ENCODE results near the gene TNIP3.
"Not testable (repeated sequence)": the region's sequence is repeated elsewhere in the genome, so short reads cannot be mapped to it uniquely, and the experiment has no call there.

TNIP3 gene, protein sequence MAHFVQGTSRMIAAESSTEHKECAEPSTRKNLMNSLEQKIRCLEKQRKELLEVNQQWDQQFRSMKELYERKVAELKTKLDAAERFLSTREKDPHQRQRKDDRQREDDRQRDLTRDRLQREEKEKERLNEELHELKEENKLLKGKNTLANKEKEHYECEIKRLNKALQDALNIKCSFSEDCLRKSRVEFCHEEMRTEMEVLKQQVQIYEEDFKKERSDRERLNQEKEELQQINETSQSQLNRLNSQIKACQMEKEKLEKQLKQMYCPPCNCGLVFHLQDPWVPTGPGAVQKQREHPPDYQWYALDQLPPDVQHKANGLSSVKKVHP

DNA sequence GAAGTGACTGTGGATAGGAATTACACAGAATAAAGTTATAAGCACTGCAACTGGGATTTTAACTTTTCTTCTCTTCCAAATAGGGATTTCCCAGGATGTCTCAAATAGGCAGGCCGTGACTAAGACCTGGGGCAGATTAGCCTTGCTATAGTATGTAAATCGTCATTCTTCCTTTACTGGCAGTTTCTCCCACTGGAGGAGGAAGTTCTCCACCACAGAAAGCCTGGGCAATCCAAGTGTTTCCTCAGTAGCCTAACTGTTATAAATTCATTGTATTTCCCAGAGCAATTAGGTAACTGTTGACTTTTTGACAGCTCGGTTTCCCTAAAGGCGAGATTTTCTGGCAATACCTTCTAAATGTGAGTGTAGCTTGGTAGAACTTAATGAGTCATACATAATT, at the start of gene TNIP3:
TNIP3 (minus strand) TSS at position 31 of the 400 bp plus-strand sequence. CDS start 196 bp downstream, outside the sequence.
- no peak for DNase-seq

DNA sequence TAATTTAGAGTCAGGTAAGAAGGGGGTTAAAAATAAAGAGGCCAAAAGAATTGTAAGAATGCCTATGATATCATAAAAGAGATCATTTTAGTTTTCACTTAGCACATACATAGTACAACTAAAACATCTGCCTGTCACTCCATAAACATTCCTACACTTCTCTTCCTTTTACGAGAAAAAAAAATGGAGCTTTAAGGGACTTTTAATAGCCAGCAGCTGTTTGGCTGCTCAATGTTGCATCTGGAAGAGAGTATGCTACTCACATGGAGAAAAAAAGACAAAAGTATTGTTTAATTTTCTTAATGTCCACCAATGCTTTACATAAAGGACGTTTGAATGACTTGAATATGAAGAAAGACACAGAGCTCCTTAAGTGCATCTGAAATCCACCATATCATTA, 48.7 kb upstream of the TNIP3 start:
- DNase-seq, result no peak

DNA sequence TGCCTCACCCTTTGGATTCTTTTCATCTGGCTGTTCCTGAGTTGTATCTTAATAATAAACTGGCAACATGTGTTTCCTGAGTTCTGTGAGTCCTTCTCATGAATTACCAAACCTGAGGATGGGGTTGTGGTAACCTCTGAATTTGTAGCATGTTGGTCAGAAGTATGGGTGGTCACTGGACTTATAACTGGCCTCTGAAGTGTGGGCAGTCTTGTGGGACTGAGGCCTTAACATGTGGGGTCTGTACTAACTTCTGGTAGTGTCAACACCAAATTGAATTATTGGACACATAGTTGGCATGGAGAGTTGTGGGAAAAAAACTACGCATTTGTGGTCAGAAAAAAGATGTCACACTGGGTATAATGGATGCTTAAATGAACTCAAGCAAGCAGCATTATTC, 45.0 kb upstream of the TNIP3 start:
- no peak for DNase-seq

DNA sequence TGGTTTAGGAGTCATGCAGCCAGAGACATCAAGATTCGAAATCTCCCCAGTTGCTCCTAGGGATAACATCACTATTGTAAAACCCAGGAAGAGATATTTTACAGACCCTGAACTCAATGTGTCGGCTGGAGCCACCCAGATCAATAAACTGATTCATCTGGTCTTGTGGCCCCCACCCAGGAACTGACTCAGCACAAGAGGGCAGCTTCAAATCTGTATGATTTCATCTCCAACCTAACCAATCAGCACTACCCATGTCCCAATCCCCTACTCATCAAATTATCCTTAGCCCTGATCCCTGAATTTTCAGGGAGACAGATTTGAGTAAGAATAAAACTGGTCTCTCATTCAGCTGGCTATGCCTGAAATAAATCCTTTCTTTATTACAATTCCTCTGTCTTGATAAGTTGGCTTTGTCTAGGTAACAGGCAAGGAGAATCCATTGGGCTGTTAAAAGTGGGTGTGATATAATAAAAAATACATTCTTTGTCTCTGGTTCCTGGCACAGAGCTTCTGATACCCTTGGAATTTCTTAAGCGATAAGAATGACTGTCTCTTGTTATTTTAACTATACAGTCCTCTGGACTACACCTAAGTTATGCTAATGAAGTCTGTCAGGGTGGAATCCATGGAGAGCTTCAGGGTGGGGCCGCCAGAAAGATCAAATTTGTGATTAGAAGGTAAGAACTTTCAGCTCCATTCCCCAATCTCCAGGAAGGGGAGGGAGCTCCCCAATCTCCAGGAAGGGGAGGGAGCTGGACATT, 44.3 kb upstream of the TNIP3 start:
- no peak for DNase-seq

DNA sequence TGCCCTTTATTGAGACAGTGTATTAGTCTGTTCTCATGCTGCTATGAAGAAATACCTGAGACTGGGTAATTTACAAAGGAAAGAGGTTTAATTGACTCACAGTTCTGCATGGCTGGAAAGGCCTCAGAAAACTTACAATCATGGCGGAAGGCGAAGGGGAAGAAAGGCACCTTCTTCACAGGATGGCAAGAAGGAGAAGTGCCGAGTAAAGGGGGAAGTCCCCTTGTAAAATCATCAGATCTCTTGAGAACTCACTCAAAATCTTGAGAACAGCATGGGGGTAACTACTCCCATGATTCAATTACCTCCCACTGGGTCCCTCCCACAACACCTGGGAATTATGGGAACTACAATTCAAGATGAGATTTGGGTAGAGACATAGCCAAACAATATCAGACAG, 41.7 kb upstream of the TNIP3 start:
- DNase-seq, result not testable (repeated sequence)

DNA sequence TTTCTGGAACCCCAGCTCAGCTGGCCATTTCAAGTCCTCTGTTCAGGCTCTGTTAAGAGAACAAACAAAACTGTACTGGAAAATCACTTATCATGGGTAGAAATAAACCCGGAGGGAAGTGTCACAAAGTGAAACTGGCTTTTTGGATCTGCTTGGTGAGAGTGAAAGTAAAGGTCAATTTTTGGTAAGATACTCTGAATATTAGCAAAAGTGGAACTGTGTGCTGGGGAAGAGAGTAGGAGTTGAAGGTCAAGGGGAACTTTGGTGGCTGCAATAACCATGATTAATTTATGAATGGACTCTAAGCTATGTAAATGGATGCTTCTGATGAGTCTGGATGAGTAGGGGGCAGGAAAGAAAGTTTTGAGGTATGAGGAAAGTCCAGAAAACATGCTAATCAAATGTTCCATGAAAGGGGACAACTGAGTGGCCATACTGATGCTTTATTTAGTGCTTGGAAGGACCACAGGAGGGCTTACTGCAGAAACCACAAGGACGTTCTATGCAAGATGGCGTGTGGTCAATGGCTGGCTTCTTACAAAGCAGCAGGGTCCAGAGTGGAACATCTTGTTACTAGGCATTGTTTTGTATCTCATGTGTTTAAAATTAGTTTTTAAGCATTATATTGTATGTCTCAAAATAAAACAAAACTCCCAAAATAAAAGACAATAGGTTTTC, 36.8 kb upstream of the TNIP3 start:
- no peak for DNase-seq

DNA sequence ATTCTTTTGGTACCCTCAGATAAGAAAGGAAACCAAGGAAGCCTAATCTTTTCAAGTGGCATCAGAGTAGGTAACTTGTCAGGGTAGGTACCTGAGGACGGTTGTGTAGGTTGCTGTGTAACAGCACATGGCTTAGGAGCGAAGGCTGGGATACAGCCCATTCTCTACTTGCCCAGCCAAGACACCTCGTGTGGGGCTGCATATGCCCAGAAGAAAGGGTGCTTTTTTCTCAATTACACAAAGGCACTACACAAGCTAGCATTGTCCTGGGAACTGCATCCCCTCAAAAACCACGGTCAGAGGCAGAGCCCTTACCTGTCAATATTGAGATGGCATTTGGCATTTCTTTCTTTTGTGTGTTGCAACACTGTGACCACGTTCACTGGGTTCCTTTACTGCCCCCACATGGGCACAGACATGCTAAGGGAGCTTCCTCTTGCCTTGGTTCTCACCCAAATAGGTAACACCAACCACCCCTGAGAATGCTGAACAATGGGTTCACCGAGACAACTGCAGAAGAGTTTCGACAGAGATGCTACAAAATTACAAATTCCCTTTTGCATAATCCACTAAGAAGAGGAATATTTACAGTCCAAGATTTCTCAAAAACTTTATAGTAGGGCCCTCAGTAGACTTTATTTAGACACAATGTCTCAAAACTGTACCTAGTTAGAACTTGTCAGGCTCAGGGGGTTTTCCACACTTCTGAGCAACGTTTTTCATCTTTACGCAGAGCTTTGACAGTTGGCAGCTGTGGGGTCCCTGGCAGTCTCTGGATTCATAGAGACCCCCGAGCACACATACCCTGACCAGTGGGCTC, 35.8 kb upstream of the TNIP3 start:
- no peak for DNase-seq

DNA sequence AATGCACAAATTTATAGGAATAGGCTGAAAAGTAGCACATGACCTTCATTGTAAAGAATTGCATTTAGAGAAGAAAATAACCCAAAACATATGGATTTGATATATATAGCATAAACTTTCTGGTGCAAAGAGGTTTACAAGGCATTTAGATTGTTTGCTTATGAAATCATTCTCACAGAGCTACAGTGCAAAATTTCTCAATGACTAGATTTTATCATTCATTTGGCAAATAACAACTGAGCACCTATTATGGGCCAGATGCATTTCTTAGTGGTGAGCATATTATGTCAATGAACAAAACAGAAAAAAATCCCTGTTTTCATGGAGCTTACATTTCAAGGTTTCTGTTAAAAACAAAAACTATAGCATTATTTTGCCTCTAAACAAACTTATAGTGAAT, 34.1 kb upstream of the TNIP3 start:
- DNase-seq, result no peak

DNA sequence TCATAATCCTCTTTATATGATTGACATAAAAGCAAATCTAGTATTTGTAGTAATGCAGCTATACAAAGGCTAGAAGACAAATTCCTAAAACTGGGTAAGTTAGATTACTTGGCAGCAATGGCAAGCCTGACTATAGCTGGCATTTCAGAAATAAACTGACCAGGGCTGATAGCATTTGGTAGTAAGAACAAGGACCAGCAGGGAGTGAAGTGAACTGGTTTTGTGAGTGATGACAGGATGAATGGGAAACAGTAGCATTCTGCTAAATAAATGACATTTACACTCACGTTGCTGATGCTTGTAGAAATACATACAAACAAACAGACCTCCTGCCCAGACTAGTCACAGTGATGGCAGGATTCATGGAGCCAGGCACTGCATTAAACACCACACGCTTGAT, 31.5 kb upstream of the TNIP3 start:
- no peak for DNase-seq

DNA sequence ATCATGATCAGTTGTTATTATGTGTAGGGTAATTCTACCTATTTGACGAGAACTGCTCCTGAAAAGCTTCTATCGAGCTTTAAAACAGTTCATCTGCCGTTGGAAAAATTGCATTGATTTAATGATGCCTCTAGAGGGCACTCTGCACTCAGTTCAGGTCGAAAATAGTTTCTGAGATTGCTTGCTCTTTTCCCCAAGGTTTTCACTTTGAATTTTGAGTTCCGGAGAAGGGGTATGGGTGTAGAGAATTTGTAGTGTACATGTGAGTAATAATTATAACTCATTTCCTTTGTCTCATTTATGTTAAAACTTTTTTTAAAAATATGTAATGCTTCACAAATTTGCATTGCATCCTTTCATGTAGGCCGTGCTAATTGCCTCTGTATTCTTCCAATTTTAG, 28.4 kb upstream of the TNIP3 start:
- peak; percentile 1 for DNase-seq

DNA sequence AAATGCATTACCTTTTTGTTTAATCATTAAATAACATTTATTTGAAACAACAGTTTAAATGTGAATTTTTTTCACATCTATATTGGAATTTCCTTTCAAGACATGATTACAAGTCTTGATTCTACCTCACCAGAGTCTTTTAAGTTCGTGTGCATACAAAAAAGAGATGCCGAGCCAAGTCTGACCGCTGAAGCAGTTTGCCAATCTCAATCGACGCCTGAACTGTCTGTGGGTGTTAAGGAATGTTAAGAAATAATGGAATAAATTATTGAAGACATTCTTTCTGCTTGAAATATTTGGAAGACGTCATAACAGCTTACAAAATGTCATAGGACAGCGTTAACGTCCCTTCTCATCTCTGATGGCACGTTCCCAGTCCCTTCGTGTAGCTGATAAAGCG, 27.9 kb upstream of the TNIP3 start:
- DNase-seq, result no peak

DNA sequence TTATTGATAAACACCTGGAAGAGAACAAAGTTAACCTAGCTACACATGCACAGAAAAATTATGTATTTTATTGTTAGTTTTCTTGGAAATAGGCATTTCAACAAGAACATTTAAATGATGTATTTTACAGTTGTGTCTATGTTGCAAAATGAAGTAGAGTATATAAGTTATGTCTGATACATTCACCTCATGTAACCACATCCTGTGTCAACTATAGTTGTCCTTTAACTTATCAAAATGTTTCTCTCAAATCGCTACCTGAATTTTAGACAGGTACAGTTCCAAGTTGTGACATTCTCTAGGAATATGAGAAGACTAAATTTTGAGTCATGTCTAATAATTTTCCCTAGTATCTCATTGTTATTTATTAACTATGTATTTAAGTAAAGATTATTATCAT, 27.2 kb upstream of the TNIP3 start:
- no peak for DNase-seq

DNA sequence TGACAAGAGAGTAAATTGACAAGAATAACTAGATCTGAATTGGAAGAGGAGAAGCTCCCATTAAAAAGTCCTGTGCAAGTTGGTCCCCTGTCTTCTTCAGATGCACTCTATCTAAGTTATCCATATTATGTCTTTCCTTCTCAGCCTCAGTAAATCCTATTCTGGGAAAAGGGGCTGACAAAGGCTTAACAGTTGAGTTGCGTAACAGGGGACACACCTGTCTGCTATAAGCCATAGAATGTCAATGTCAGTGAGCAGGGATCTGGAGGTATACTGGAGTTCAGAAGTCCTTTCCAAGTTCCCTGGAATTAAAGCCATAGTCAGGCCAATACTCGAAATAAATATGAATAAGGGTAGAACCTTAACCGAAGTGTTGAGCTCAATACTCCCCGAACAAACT, 26.3 kb upstream of the TNIP3 start:
- DNase-seq, result no peak

DNA sequence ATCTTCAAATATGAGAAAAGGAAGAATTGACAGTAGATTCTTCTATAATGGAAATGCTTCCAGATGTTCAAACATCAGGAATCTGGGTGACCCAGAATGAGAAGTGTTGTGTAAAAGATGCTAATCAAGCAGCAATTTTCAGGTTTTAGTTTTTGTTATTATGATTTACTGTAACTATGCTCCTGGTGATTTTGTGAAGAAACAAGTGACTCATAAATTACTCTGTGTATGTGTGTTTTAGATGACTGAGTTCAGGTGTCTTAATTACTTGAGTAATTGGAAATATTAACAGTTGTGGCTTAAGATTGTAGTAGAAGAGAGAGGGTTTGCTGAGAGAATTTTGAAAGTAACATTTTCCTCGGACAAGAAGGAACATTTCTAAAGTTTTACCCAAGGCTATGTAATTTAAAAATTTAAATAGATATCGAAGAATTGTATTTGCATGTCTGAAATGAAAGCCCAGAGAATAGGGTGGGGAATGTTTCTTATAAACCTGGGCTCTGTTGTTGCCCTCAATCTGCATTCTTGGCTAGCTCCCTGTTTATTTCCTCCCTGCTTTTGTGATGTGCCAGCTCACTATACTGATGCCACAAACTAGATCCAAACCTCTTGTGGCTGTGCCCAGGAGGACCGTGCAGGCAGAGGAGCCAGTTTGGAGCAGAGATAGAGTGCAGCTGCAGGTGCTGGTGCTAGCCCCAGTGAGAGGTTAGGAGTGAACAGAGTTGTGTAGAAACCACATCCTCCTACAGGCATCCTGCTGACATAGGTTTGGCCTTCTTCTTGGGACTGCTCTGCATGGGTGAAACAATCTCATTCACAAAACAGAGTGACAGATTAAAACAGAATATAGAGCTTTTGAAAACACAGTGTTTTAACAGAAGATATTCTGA, 25.4 kb upstream of the TNIP3 start:
- no peak for DNase-seq

DNA sequence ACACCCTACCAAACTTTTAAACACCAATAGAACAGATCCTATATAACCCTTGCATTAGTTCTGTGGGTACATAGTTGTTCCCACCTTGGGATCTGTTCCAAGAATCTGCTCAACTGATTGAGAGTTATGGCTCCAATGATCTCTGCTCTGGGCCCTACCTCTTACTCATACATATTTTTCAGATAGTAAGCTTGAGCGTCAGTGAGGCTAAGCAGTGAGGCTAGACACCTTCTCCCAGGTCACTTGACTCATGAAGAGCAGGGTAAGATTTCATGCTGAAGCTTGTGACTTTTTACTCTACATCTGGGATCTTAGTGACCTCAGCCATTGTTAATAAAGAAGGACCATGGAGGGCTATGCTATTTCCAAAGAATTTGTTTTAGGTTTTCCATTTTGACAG, 23.1 kb upstream of the TNIP3 start:
- DNase-seq, result no peak

DNA sequence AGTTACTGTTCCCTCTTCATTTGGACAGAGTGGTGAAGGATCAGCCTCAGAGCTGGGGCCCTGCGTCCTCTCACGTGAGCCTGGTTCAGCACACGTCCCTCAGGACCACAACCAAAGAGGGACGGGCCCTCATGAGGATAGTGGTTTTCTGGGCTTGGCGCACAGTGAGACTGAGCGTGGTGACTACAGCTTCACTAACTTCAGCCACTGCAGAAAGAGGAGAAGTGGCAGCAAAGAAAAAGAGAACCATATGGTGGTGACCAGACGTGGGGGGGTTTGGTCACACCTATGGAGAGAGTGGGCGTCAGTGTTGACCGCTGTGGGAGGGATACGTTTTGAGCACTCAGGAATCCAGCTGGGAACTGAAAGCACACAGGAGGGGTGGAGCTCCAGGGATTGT, 21.8 kb upstream of the TNIP3 start:
- DNase-seq, result no peak

DNA sequence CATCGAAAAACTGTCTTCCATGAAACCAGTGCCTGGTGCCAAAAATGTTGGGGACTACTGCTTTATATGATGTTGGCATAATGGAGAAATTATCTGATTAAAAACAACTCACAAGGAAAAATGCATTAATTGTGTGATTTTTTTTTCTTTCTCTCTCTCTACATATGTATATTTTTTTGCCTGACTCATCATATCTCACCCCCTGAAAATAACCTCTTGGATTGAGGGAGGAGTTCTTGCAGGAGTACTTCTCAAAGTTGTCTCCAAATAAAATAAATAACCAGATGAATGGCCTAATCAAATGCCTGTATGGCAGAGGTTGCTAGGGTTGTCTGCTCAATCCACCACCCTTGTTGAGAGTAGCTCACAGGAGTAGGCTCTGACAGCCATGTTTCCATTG, 19.9 kb upstream of the TNIP3 start:
- DNase-seq, result no peak

DNA sequence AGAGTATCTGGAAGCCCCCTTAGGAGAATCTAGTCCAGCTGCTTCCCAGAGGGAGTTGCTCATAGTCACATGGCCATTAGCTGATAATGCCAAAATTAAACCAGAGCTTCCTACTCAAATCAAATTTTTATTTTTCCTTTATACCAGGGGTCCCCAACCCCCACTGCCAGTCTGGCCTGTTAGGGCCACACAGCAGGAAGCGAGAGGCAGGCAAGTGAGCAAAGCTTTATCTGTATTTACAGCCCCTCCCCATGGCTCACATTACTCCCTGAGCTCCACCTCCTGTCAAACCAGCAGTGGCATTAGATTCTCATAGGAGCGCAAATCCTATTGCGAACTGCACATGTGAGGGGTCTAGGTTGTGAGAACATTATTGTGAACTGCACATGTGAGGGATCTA, 19.2 kb upstream of the TNIP3 start:
- no peak for DNase-seq

DNA sequence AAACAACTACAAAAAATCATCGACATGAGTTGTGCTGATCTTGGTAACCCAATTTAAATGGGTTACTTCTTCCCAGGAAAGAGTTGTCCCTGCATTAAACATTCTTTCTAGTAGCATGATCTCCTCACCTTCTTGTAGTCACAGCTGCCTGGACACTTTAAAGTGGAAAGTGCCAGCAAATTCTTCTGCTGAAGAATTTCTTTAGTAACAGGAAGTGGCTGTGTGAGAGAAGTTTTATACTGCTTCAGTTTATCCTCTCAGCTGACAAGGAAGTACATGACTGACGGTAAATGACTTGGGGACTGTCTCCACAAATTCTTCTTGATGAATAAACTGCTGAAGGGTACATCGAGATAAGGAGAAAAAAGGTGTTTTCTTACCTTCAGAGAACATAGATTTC, 18.2 kb upstream of the TNIP3 start:
- no peak for DNase-seq

DNA sequence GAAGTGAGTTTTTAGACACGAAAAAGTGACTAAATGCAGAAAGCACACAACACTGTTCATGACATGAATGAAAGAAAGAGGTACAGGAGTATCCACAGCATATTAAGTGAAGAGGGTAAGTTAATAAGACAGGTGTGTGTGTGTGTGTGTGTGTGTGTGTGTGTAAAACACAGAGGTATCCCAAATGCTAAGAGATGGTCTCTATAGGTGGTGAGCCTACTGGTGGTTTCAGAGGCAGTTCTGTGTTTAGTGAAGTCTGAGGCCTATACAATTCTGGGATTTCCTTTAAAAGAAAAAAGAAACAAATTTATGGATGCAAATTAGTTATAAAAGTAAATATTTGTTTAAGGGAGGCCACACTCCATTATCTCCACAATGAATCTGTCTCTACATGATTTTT, 17.4 kb upstream of the TNIP3 start:
- no peak for DNase-seq

DNA sequence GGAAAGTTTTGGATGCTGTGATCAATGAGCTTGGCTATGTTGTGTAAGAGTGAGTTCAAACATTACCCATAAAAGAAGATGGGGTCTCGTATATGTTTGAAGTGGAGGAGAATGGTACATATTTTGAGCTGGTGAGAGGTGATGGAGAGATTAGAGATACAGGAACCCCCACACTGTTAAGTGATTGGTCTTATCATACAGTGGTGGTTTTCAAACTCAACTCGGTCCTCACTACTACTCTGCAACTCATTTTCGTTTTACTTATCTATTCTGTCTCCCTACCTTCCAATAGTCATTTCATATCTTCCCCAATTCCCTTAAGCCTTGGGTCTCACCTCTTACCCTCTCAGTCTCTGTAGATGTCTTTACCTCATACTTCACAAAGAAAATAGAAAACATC, 16.4 kb upstream of the TNIP3 start:
- no peak for DNase-seq
